GM12865 (cell line): ENCODE data around the gene EREG.

ENCODE experiments used
- DNase-seq: peaks from one replicate; pipeline ENCODE4 v3.0.0; 2010; ENCODE audit warnings: low read depth
- H3K4me3 ChIP-seq: 2 replicates; pipeline ENCODE4 v1.5.1; 2011; ENCODE audit warnings: mild to moderate bottlenecking, low read depth, low read length, control low read depth
- CTCF ChIP-seq: IDR thresholded peaks from 2 replicates; pipeline ENCODE4 v1.5.1; 2011; ENCODE audit warnings: low read length, control low read depth, low read depth, inconsistent platforms; ENCODE audit not compliant: insufficient read depth; ENCODE audit errors: missing control alignments

The EREG gene

DNA sequence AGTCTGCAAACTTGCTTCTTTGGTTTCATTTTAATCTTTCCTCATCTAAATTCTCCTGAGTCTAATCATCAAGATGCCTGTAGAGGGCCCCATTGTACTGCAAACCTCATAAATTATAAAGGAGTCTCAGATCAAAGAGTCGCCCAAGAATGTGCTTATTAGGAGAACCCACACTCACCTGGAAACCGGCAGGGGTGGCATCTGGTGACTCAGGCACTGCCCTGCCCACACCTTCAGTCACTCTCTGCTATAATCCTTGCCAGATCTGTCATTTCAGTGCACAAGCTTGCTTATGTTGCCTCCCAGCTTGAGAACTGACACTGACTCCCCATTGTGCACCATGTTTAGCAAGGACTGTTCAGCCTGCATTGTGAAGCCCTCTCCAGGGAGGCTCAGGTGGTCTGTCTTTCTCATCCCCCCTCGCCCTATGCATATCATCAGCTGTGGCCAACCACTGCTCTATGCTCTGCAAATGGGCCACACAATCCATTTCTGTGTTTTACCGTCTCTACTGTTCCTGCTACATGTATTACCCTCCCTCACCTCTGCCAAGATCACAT lies 44.3 kb upstream of the EREG start:
- peak; percentile 38 for TF ChIP-seq CTCF
- no peak overlapping the region for H3K4me3 ChIP-seq
- DNase-seq: peak; percentile 60

GRCh38 chr4:74322301-74322700 lies 42.6 kb upstream of the EREG start:
- DNase-seq: no peak
- TF ChIP-seq CTCF: no peak
- no peak overlapping the region for H3K4me3 ChIP-seq

DNA sequence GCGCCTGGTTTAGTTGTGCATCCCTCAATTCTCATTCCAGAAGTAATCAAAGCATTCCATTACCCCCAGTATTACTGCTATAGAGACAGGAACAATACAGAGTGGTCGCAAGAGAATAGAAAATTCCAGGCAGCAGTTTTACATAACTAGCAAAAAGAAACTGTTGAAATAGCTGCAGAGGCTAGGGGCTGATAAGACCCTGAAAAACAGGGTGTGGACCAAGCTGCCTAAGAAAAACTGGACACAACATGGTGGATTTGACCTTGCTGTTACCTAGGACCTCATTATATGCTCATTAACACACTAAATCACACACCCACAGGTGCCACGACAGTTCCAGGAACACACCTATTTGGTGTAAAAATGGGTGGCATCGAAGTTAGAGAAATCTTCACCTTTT lies 41.3 kb upstream of the EREG start:
- H3K4me3 ChIP-seq: no peak overlapping the region
- DNase-seq: no peak
- no peak for TF ChIP-seq CTCF

DNA sequence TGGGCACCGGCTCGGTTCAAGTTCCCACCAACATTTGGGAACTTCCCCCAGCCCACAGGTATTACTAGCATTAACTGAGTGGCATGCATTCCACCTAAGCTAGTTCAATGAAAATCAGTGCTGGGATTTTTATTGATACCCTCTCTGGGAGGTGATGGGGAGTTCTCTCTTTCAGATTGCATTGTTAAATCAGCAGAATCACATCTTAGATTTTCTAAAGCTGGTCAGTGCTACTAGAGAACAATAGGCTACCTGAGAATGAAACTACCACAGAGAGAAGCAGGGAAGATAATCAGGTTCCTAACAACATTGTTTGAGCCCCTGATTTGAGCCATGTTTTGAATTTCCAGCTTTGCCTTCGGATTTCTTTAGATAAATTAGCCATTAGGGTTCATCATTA lies 40.7 kb upstream of the EREG start:
- no peak for TF ChIP-seq CTCF
- no peak for DNase-seq
- no peak overlapping the region for H3K4me3 ChIP-seq

- TF ChIP-seq CTCF: no peak
- no peak overlapping the region for H3K4me3 ChIP-seq
- no peak for DNase-seq
These were observed 39.1 kb upstream of the EREG start for GRCh38 chr4:74325886-74326285.

GRCh38 chr4:74327762-74328161 lies 37.2 kb upstream of the EREG start:
- no peak for TF ChIP-seq CTCF
- no peak for DNase-seq
- no peak overlapping the region for H3K4me3 ChIP-seq

- DNase-seq: no peak
- no peak overlapping the region for H3K4me3 ChIP-seq
- TF ChIP-seq CTCF: no peak
These were observed 36.4 kb upstream of the EREG start for GRCh38 chr4:74328501-74328900.
